ENCODE measurements around the gene TBC1D10B. TPM values are rescaled to one million over a fixed set of nuclear protein-coding genes. Genes with fewer than 3 reads are reported as not detected.

TBC1D10B gene
- total RNA-seq, 1 donor from 2014 or later = 43.3 TPM

- H3K9me3 Mint-ChIP-seq (ENCODE audit: low read depth) = no peaks in the 10 kb centered on the region
- H3K4me1 Mint-ChIP-seq (ENCODE audit: low read depth) = peaks cover 23% of the 10 kb centered on the region
- DNase-seq (ENCODE audit: low spot score) = no peak
- peak overlapping the region; percentile 12 for H3K27ac Mint-ChIP-seq (ENCODE audit: unreplicated experiment)
- H3K4me3 Mint-ChIP-seq (ENCODE audit: unreplicated experiment) = peak overlapping the region; percentile 98
- no peaks in the 10 kb centered on the region for H3K27me3 Mint-ChIP-seq (ENCODE audit: low read depth)
- TF ChIP-seq CTCF (IDR thresholded peaks at IDR 0.05) = no peak
- H3K36me3 Mint-ChIP-seq (ENCODE audit: low read depth) = no peaks in the 10 kb centered on the region
Observed at GRCh38 chr16:30379158-30379783, 9.0 kb upstream of the TBC1D10B start.

- Mint-ChIP-seq H3K4me1 (ENCODE audit: low read depth) (peaks cover 23% of the 10 kb centered on the region), H3K4me3 (ENCODE audit: unreplicated experiment) (peak overlapping the region; percentile 98), H3K27ac (ENCODE audit: unreplicated experiment) (peak overlapping the region; percentile 100), H3K36me3 (ENCODE audit: low read depth) (no peaks in the 10 kb centered on the region), H3K27me3 (ENCODE audit: low read depth) (no peaks in the 10 kb centered on the region), H3K9me3 (ENCODE audit: low read depth) (no peaks in the 10 kb centered on the region)
- TF ChIP-seq CTCF (IDR thresholded peaks at IDR 0.05) = peak; percentile 66
- DNase-seq (ENCODE audit: low spot score) = peak; percentile 100
Observed at GRCh38 chr16:30378236-30379157, 8.2 kb upstream of the TBC1D10B start.

GRCh38 chr16:30377812-30378235, 7.5 kb upstream of the TBC1D10B start:
- Mint-ChIP-seq H3K27me3 (ENCODE audit: low read depth) (no peaks in the 10 kb centered on the region), H3K36me3 (ENCODE audit: low read depth) (no peaks in the 10 kb centered on the region), H3K4me3 (ENCODE audit: unreplicated experiment) (peak overlapping the region; percentile 98), H3K9me3 (ENCODE audit: low read depth) (no peaks in the 10 kb centered on the region), H3K27ac (ENCODE audit: unreplicated experiment) (peak overlapping the region; percentile 100), H3K4me1 (ENCODE audit: low read depth) (peaks cover 23% of the 10 kb centered on the region)
- no peak for DNase-seq (ENCODE audit: low spot score)
- no peak for TF ChIP-seq CTCF (IDR thresholded peaks at IDR 0.05)

- Mint-ChIP-seq H3K9me3 (ENCODE audit: low read depth) (no peaks in the 10 kb centered on the region), H3K4me1 (ENCODE audit: low read depth) (peaks cover 23% of the 10 kb centered on the region), H3K27ac (ENCODE audit: unreplicated experiment) (peak overlapping the region; percentile 100), H3K27me3 (ENCODE audit: low read depth) (no peaks in the 10 kb centered on the region), H3K4me3 (ENCODE audit: unreplicated experiment) (peak overlapping the region; percentile 98), H3K36me3 (ENCODE audit: low read depth) (no peaks in the 10 kb centered on the region)
- TF ChIP-seq CTCF (IDR thresholded peaks at IDR 0.05) = no peak
- DNase-seq (ENCODE audit: low spot score) = no peak
Observed at GRCh38 chr16:30377050-30377811, 6.9 kb upstream of the TBC1D10B start.

GRCh38 chr16:30376461-30376902, 6.2 kb upstream of the TBC1D10B start:
- H3K27me3 Mint-ChIP-seq (ENCODE audit: low read depth) = no peaks in the 10 kb centered on the region
- peaks cover 25% of the 10 kb centered on the region for H3K4me1 Mint-ChIP-seq (ENCODE audit: low read depth)
- DNase-seq (ENCODE audit: low spot score) = no peak
- no peak overlapping the region for H3K27ac Mint-ChIP-seq (ENCODE audit: unreplicated experiment)
- no peaks in the 10 kb centered on the region for H3K36me3 Mint-ChIP-seq (ENCODE audit: low read depth)
- TF ChIP-seq CTCF (IDR thresholded peaks at IDR 0.05) = no peak
- H3K9me3 Mint-ChIP-seq (ENCODE audit: low read depth) = no peaks in the 10 kb centered on the region
- H3K4me3 Mint-ChIP-seq (ENCODE audit: unreplicated experiment) = no peak overlapping the region
